LNCaP clone FGC (cell line): ENCODE data around the gene TRIM44.

ENCODE experiments used
- DNase-seq: peaks from one replicate; pipeline ENCODE4 v3.0.0-alpha.2; 2011; ENCODE audit warnings: low read depth
- H3K4me3 ChIP-seq: 2 replicates; pipeline ENCODE4 v1.5.1; 2011; ENCODE audit warnings: mild to moderate bottlenecking, low read depth, low read length, control low read depth
- TF ChIP-seq, protein P1 (sequence below): IDR thresholded peaks from 2 replicates; pipeline ENCODE4 v1.5.1; 2012; ENCODE audit warnings: mild to moderate bottlenecking; ENCODE audit not compliant: control insufficient read depth, insufficient read depth; ENCODE audit errors: extremely low read depth

TRIM44 gene

GRCh38 chr11:35618497-35619115 is 44.0 kb upstream of the TRIM44 start:
- H3K4me3 ChIP-seq = peak overlapping the region; percentile 11; the same call in 1 of the 2 replicates
- TF ChIP-seq, protein P1, sequence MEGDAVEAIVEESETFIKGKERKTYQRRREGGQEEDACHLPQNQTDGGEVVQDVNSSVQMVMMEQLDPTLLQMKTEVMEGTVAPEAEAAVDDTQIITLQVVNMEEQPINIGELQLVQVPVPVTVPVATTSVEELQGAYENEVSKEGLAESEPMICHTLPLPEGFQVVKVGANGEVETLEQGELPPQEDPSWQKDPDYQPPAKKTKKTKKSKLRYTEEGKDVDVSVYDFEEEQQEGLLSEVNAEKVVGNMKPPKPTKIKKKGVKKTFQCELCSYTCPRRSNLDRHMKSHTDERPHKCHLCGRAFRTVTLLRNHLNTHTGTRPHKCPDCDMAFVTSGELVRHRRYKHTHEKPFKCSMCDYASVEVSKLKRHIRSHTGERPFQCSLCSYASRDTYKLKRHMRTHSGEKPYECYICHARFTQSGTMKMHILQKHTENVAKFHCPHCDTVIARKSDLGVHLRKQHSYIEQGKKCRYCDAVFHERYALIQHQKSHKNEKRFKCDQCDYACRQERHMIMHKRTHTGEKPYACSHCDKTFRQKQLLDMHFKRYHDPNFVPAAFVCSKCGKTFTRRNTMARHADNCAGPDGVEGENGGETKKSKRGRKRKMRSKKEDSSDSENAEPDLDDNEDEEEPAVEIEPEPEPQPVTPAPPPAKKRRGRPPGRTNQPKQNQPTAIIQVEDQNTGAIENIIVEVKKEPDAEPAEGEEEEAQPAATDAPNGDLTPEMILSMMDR = no peak
- DNase-seq = no peak

DNA sequence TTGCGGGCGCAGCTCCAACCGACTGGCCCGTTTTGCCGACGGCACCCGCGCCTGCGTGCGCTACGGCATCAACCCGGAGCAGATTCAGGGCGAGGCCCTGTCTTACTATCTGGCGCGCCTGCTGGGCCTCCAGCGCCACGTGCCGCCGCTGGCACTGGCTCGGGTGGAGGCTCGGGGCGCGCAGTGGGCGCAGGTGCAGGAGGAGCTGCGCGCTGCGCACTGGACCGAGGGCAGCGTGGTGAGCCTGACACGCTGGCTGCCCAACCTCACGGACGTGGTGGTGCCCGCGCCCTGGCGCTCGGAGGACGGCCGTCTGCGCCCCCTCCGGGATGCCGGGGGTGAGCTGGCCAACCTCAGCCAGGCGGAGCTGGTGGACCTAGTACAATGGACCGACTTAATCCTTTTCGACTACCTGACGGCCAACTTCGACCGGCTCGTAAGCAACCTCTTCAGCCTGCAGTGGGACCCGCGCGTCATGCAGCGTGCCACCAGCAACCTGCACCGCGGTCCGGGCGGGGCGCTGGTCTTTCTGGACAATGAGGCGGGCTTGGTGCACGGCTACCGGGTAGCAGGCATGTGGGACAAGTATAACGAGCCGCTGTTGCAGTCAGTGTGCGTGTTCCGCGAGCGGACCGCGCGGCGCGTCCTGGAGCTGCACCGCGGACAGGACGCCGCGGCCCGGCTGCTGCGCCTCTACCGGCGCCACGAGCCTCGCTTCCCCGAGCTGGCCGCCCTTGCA is 43.3 kb upstream of the TRIM44 start:
- TF ChIP-seq, protein P1 = no peak
- DNase-seq = no peak
- H3K4me3 ChIP-seq = no peak overlapping the region

DNA sequence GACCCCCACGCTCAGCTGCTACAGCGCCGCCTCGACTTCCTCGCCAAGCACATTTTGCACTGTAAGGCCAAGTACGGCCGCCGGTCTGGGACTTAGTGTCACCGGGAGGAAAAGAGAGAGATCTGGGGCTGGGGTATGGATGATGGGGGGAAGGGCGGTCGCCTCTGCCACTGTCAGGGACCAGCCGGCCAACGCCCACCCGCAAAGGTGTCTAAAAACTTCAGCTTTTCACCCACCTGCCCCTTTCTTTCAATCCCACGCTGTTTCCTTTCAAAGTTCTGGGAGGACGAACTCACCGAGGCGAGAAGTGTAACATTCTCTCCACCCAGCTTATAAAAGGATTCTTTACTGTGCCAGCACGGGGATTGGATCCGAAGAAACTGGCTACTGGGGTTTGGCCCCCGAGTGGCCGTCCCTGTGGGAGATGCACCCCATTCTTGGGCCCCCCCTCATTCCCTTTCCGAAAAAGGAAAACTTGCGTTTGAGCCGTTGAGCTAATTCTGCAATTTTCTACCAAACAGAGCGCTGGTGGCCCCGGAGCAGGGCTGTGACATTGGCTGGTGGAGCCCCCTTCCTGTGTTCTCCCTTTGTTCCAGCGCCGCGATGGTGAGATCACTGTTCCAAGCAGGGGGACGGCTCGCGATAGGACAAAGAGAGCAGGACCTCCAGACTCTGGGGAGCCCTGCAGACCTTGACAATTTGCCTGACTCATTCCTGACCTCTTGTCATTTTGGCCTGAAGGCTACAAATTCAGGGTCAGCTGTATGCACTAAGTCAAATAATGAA is 42.5 kb upstream of the TRIM44 start:
- no peak overlapping the region for H3K4me3 ChIP-seq
- no peak for DNase-seq
- TF ChIP-seq, protein P1 = no peak

DNA sequence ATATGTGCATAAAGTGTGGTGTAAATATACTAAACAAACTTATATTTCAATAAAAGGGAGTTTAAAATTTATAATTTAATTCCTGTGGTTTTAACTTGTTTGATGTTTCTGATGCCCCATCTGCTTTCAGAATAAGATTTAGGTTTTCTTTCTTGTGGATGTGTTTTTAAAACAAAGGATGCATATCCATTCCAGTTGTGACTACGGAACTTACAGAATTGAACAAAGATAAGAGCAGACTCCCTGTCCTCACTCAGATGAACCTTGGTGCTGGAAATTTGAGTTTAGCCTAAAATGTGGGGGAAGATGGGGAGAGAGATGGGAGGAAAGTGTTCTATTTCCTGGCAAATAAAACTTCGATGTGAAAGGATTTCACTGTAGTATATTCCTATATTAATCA is 41.8 kb upstream of the TRIM44 start:
- no peak for DNase-seq
- TF ChIP-seq, protein P1 = no peak
- no peak overlapping the region for H3K4me3 ChIP-seq

- no peak overlapping the region for H3K4me3 ChIP-seq
- TF ChIP-seq, protein P1 = no peak
- DNase-seq = peak; percentile 67
These were observed 41.0 kb upstream of the TRIM44 start for GRCh38 chr11:35621620-35622019.

- DNase-seq = no peak
- H3K4me3 ChIP-seq = no peak overlapping the region
- TF ChIP-seq, protein P1 = no peak
These were observed 40.5 kb upstream of the TRIM44 start for GRCh38 chr11:35622070-35622469.
